Stimulated activated CD8-positive, alpha-beta memory T cell treated with anti-CD3 and anti-CD28 coated beads, Interleukin-15, amount 100 ng/mL, for 1 hour (primary cell): ENCODE measurements around the gene ROS1.

Experiments
- DNase-seq: peaks from one replicate; pipeline ENCODE4 v3.0.0-alpha.2; 2020; ENCODE audit warnings: low read depth

ROS1 gene

DNA sequence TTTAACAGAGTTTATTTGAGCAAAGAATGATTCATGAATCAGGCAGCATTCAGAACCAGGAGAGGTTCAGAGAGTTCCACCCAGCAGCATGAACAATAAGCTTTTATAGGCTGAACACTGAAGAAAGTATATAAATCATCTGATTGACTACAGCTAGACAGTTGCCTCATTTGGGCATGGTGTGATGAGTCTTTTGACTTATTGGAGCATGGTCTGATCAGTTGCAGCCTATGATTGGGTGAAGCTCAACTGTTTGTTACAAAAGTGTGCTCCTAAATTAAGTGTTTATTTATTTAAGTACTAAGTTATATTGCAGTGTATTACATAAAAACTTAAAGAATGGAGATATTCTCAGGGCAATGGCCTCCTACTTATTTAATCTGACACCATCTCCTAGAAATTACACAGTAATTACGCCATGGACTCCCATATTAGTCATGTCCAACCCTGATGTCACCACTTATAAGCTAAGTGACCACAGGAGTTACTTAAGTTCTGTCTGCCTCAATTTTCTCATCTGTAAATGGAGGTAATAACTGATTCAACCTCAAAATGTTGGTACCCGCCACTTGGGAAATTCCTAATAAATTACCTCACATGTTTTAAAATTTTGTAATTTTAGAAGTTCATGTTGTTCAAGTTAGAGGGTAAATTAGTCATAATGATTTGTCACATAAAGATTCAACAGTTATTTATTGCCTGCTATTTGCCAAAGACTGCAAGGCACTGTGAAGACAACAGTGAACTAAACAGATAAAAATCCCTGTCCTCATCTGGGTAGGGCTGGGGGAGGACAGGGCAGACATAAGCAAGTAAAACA is 15.2 kb upstream of the ROS1 start:
- DNase-seq = no peak

DNA sequence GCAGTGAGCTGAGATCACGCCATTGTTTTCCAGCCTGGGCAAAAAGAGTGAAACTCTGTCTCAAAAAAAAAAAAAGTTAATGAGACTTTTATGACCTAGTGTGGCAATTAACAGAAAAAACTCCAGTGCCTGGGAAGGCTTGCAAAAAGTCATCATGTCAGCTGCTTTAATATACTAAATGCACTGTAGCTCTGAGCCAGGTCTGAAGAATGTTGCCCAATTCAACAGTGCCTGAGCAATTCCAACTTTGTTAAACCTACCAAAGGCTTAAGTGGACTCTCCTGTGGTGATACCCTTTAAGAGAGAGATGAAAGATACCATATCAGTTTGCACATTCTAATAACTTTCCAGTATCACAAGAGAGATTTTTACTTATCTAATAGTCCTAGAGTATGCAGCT is 6.5 kb upstream of the ROS1 start:
- DNase-seq = no peak

DNA sequence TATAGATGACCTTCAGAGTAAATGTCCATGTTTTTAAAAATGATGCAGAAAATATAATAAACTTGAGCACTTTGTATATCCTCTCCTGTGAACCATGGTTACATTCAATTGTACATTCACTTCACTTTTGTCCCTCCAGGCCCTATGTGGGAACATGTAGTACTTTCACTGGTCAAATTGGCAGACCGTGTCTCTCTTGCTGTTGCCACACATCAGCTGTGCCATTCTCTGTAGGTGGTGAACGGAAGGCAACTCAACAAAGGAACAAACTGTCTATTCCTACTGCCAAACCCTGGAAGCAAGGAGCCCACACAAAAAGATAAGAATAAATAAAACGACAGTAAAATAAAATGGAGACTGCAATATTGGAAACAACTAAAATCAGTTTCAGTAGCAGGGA is 2.0 kb downstream of the ROS1 start:
- DNase-seq = no peak

DNA sequence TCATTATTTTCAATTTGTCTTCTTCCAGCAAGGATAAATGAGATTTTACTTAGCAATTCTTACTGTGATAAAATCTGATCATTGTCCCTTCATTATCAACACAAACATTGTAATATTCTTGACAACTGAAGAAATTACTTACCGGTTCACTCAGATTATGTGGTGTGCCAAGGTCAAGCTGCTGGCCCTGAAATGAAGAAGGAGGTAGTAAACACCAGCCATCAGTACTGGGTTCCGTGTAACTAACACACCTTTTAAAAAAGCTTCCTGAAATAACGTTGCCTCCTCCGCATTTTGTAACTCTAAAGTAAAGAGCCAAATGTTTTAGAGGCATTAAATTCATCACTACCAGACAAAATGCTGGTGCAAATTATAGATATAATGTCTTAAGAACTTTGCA is 7.4 kb downstream of the ROS1 start:
- no peak for DNase-seq

DNA sequence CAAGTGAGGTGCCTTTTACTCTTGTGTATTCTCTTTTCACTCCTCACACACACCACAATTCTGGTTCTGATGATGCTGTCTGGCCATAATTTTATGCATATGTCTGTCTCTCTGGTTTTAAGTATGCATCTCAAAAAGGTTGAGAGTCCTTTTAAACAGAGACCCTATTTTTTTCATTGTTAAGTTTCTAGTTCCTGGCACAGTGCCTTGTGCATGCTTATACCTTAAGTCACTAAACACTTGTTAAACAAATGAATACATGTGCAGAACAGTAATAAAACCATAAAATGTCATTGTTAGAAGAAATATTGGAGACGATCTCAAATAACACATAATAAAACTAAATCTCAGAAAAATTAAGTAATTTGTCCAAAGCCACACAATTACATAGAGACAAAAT is 7.9 kb downstream of the ROS1 start:
- DNase-seq = no peak

DNA sequence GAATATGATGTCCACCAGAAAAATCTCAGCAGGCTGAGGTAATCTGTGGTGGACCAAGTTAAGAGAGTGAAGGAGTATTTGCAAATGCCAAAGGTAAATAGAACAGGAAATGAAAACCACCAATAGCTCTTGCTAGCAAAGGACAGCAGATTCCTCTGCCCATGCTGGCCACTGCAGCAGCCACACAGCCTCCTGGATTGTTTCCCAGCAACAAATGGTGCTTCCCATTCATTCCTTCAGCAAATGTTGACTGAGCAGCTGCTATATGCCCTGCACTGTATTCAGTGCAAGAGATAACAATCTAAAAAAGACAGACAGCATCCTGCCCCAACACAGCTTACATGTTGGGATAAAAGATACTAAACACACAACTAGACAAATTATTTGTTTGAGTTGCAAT is 11.0 kb downstream of the ROS1 start:
- no peak for DNase-seq

DNA sequence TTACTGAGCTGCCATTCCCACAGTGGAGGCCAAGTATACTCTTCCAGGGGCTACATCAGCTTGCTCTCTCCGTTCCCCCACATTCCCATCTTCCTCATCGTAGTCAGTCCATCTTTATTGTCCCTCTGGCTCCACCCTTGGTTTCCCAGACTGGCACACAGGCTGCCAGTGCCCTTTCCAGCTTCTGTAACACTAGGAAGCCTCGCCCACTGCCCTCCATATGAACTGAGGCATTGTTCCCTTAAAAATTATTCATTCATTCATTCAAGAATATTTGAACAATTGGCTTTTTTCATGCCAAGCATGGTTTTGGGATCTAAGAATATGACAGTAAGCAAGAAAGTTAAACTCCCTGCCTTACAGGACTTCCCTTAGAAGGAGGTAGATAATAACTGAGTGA is 14.3 kb downstream of the ROS1 start:
- DNase-seq = no peak

DNA sequence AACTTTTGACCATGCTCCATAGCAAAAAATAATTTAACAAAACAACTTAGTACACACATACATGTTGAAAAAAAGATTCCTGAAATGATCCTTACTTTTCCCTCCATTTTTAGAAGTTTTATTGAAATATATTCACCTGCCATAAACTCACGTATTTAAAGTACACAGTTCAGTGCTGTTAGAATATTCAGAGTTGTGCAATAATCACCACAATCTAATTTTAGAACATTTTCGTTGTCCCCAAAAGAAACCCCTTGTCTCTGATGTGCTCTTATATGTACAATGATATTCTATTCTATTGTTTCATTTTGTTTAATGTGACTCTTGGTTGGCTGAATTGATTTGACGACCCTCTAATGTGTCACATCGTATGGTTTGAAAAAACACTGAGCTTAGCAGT is 15.9 kb downstream of the ROS1 start:
- DNase-seq = no peak

DNA sequence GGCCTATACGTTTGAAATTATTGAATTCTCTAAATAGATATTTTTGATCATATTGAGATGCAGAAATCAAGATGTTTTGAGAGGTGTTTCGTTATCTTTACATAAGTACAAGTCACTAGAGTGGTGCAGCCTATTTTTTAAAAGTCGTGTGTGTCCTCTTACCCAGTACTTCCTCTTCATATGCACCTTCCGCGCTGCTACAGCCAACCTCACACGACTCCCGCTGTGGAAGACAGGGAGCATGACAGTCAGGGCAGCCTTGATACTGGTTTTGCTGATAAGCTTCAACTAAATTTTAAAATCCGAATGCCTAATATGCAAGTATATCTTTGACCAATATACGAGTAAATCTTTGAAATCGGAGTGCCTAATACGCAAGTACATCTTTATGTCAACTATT is 16.3 kb downstream of the ROS1 start:
- DNase-seq = no peak

DNA sequence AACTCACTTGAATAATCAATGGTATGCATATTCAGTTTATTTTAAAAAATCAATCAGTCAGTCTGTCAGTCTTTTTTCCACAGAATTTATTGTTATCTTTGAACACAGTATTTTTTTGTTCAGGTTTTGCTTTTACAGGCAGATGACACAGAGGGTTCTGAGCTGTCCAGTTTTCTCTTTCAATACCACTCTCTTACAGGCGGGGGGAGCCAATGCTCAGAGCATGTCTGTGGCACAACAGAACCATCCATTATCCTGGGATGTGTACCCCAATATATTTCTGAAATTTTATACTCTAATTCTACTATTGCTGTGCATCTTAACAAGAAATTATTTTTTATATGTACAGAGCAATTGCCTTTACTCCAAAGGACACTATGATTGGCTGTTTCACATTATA is 21.2 kb downstream of the ROS1 start:
- DNase-seq = no peak

DNA sequence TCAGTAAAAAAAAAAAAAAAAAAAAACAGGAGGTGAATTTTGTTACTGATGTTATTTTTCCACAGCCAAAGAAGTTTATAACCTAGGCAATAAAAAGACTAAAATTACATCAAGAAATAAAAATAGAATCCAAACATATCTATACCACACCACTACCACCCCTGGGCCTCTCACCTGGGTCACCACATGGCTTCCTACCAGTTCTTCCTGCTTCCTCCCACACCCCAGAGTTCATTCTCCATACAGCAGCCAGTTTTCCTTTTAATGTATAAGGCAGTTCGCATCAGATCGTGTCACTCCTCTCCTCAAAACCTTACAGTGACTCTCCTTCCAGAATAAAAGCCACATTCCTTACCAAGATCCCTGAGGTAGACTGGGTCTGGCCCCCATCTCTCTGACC is 23.9 kb downstream of the ROS1 start:
- no peak for DNase-seq

DNA sequence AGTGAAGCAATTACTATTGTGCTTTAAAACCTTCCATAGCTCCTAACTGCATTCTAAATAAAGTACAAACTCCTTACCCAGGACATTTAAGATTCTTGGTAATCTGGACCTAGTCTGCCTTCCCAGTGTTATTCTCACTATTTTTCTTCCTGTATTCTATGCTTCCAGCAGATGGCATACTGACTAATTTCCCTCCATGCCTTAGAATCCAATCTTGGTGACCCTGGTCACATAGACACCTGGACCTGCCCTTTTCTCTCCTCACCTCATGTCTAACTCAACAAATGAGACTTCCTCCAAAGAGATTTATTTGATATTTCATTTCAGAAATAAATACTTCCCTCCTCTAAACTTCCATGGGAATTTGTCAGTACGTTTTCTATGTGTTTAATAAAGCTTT is 25.8 kb downstream of the ROS1 start:
- DNase-seq = no peak

DNA sequence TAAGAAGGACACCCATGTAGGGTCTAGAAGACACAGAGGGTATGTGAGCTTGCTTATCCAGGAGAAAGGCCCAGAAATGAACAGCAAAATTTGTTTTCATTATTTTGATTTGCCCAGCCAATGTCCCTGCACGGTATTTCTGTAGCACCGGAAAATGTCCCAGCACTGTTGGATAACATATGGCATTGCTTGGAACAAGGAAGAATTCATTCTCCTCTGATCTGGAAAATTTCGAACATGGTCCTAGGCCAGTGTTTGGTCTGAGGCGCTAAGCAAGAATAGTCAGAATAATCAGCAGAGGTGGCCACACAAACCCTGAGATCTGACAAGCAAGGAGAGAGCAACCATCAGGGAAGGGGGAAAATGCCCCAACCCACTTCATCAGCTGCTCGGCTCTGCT is 26.6 kb downstream of the ROS1 start:
- DNase-seq = no peak

DNA sequence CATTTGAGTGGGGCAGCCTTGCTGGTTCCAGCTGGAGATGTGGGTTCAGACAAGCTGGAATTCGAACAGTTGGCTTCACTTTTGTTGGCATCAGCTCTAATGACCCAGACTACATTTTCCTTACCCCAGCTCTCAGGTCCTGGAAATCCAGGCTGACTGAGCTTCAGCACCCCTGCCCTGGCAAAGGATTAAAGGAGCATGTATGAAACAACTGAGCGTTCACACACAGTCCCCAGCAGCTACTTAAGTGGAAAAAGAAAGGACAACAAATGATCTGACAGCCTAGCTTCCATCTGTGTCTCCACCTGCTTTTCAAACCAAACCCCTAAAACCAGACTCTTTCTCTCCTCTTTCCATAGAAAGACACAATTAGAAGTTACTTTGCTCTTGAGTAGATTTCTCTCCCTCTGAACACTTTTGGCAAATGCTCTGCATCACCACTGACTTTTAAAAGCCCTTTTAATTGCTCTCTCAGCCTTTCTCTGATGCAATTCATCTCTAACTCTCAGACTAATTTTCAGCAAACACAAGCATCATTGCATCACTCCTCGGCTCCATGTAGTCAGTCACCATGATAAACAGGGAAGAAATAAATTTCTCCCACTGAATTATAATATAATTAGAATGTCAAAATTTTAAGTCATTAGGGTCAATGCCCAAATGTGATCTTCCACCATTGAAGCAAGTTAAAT is 28.1 kb downstream of the ROS1 start:
- DNase-seq = no peak

DNA sequence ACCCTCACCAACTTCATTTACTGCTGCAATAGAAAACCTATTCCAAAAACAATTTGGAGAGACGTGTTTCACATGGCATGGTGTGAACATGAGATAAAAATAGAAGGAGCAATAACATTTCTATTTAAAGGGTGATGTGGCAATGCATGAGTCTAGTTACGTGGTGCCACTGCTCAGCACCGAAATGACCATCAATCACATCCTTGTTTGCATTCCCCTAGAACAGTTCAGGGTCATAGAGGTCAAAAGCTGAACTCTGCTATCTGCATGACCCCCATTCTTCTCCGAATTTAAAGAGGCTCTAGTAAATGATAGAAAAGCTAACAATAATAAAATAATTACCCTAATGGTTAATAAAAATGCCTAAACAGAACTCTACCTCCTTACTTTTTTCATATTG is 29.5 kb downstream of the ROS1 start:
- no peak for DNase-seq

DNA sequence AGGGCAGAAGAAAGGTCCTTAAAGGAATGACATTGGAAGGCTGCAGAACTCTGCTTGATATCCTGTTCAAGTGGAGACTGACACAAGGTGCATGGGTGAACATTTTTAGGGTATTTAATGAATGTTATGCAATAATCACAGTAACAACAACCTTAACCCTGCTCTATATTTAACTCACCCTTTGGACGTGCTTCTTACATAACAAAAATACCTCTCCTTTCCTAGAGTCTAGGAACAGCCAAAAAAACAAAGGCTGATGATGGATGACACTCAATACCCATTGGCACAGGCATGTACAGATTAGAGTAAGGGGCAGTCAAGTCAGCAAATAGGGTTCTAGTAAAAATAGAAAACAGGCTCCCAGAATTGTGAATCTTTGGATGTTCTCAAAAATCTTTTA is 30.6 kb downstream of the ROS1 start:
- no peak for DNase-seq

DNA sequence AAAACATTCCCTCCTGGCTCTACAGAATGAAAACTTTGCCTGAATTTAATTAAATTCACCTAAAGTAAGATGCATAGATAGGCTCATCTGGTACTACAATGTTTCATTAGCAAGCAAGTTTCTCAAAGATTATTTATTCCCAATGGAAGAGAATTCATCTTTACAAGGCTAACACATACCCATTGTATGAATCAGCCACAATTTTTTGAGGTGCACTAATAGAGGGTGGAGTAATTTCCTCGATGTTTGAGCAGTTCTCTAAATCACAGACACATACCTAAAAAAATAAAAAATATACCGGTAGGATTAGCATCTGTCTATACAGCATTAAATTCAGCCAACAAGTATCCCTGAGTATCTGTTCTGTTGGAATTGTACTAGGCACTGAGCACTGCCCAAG is 32.7 kb downstream of the ROS1 start:
- DNase-seq = no peak

DNA sequence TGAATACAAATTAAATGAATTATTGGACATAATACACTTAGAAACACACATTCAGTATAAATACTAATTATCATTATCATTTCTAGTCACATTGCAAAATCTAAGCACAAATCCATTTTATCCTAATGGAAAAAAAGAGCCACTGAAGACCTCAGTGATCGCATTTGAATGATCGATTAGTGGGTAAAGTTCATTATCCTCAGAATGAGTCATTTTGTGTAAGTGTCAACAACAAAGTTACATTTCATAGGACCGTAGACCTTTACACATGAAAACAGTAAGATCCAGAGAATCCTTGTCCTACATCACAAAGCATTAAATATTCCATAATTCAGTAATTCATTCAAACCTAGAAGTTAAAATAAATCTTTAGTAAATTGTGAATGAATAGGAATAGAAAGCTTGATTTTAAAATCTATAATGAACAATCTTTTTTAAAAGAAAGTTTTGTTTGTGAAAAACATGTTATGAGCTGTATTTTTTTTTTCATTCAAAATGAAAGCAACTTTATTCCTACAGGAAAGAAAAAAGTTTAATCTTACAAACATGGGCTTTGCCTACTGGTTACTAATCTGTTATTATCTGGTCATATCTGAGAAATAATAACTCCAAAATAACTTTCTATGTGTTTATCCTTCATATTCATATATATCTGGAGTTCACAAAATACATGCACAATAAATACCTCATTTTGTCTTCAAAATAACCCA is 33.7 kb downstream of the ROS1 start:
- DNase-seq = no peak

DNA sequence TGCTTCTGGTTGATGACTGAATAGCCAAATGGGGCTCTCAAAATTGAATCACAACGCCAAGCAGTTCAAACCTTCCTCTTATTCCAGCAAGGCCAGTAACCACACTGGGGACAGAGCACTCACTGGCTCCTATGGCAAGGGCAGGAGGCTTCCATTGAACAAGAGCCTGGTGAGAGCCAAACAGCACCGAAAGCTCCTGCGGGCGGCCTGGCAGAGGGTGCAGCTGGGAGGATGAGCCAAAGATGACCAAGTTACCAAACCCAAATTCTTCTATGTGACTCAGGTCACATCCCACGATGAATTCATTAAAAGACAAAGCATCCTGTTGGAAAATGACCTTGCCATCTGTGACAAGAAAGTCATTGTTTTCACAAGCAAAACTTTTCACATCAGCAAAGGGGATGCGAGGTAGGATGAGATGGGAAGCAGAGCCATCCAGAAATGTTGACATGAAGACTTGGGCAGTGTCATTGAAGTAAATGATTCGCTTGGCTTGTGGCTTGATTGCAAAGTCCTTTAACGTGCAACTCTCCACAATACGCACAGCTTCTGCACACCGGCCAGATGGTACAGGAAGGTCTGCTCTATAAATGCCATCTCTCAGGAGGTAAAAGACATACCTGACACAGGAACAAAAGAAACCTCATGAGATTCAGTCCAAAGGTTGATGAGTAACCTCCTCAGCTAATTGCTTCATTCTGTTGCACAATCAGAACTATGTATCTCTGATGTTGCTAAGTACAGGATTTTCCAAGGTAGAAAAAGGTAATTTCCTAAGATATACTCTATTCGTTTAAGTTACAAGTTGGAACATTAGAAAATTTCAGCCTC is 36.3 kb downstream of the ROS1 start:
- no peak for DNase-seq

DNA sequence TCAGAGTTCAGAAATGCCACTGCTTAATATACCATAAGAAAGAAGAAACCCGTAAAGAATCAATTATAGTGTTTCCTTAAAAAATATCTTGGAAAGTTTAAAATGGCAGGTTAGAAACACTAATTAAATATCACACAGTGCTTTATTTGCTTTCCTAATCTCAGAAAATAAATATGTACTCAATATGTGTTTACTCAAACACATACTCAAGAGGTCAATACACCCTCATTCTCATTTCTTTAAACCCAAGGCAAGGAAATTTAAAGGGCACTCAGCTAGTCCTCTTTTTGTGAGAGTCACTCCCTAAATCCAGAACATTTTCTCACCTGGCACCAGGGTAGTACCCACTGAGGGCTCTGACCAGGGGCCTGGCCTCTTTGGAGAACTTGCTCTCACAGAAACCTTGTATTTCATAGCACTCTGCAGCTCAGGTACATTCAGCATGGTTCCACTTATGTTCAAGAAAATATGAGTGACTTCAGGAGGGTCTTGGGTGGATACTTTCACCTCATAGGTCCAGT is 38.2 kb downstream of the ROS1 start:
- no peak for DNase-seq

DNA sequence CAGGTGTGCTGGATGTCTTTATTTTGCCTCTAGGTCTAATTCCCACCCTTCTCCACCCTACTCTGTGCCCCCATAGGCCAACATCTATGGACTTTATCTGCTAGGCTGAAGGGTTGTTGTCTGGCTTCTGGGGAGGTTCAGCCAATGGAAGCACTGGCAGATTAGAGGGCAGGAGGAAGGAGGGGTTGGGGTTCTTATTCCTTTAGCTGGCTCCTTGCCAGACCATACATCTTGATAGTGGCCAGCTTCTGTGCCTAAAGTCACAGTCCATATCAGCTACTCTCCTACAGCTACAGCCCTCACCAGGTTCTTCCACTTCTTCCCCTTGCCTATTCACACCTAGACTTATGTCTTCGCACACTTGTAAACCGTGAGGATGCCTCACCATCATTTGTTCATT is 41.1 kb downstream of the ROS1 start:
- DNase-seq = no peak

DNA sequence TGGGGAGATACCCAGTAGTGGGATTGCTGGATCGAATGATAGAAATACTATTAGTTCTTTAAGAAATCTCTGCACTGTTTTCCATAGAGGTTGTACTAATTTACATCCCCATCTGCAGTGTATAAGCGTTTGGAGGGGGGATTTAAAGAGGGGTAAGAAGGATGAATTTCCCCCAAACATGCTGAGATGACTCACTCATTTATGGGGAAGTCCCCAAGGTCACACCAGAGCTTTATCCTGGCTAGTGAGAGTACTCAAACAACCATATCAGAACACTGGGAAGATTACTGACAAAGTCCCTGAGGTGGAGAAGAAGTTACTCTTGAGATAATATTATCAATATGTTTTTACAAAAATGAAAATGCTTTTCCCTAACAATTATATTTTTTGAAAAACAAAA is 44.0 kb downstream of the ROS1 start:
- DNase-seq = no peak
